Panc1 (cell line): ENCODE results near the gene APOLD1.

Source experiments
- POLR2AphosphoS5 ChIP-seq: IDR thresholded peaks from 2 replicates; pipeline ENCODE4 v1.6.1; 2012; ENCODE audit warnings: mild to moderate bottlenecking, low read depth, low read length, moderate library complexity
- SIN3A ChIP-seq: IDR thresholded peaks from 2 replicates; pipeline ENCODE4 v1.6.1; 2012; ENCODE audit warnings: low read depth, mild to moderate bottlenecking, low read length, moderate library complexity, borderline replicate concordance; ENCODE audit not compliant: insufficient read depth
- TF ChIP-seq, protein P1 (sequence below): fragments of 450-650 bp; IDR thresholded peaks from 2 replicates; pipeline ENCODE4 v1.5.1; 2017; ENCODE audit warnings: mild to moderate bottlenecking

DNA sequence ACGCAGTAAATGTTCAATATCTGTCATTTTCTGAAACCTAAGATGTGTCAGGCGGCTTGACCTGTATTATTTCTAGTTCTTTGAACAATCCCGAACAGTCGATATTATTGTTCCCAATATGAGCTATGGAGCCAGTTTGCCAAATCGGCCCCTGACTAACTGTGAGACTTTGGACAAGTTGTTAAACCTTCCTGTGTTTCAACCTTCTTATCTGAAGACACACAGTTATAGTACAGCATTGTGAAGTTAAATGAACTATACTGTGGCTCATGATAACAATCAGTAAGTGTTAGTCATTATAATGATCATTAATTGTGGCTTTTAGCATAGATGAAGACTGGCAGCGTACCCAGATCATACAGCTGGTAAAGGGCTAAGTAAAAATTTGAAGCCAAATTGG lies 51.1 kb downstream of the APOLD1 start:
- TF ChIP-seq SIN3A (no peak), POLR2AphosphoS5 (no peak)
- TF ChIP-seq, protein P1, sequence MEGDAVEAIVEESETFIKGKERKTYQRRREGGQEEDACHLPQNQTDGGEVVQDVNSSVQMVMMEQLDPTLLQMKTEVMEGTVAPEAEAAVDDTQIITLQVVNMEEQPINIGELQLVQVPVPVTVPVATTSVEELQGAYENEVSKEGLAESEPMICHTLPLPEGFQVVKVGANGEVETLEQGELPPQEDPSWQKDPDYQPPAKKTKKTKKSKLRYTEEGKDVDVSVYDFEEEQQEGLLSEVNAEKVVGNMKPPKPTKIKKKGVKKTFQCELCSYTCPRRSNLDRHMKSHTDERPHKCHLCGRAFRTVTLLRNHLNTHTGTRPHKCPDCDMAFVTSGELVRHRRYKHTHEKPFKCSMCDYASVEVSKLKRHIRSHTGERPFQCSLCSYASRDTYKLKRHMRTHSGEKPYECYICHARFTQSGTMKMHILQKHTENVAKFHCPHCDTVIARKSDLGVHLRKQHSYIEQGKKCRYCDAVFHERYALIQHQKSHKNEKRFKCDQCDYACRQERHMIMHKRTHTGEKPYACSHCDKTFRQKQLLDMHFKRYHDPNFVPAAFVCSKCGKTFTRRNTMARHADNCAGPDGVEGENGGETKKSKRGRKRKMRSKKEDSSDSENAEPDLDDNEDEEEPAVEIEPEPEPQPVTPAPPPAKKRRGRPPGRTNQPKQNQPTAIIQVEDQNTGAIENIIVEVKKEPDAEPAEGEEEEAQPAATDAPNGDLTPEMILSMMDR: no peak
